H9 (cell line): ENCODE measurements around the gene CEP131. TPM values are rescaled to one million over a fixed set of nuclear protein-coding genes. Genes with fewer than 3 reads are reported as not detected.

Experiments
- DNase-seq: peaks from one replicate; pipeline ENCODE4 v3.0.0-alpha.2; 2017
- H2AFZ ChIP-seq: one replicate; pipeline ENCODE4 v1.6.1; 2013; ENCODE audit warnings: mild to moderate bottlenecking, low read length, control low read depth, moderate library complexity
- H2AK5ac ChIP-seq: 2 replicates; pipeline ENCODE4 v1.6.1; 2013; ENCODE audit warnings: low read length, control low read depth, mixed read lengths; ENCODE audit not compliant: insufficient read length
- H2BK120ac ChIP-seq: one replicate; pipeline ENCODE4 v1.6.1; 2013; ENCODE audit warnings: low read depth, mild to moderate bottlenecking, low read length, control low read depth, inconsistent platforms; ENCODE audit not compliant: poor library complexity, severe bottlenecking
- H2BK12ac ChIP-seq: 2 replicates; pipeline ENCODE4 v1.6.1; 2013; ENCODE audit warnings: low read length, control low read depth, mixed read lengths, low read depth; ENCODE audit not compliant: insufficient read length
- H2BK15ac ChIP-seq: 2 replicates; pipeline ENCODE4 v1.6.1; 2013; ENCODE audit warnings: low read depth, low read length, control low read depth
- H2BK20ac ChIP-seq: one replicate; pipeline ENCODE4 v1.6.1; 2013; ENCODE audit warnings: low read depth, mild to moderate bottlenecking, low read length, control low read depth, inconsistent platforms; ENCODE audit not compliant: poor library complexity, severe bottlenecking
- H2BK5ac ChIP-seq: 2 replicates; pipeline ENCODE4 v1.6.1; 2013; ENCODE audit warnings: low read length, control low read depth, mixed read lengths; ENCODE audit not compliant: insufficient read length
- H3K14ac ChIP-seq: 2 replicates; pipeline ENCODE4 v1.6.1; 2013; ENCODE audit warnings: low read length, control low read depth; ENCODE audit not compliant: insufficient read depth
- H3K18ac ChIP-seq: 2 replicates; pipeline ENCODE4 v1.6.1; 2013; ENCODE audit warnings: low read depth, mild to moderate bottlenecking, mixed read lengths, low read length, control low read depth; ENCODE audit not compliant: insufficient read length
- H3K23ac ChIP-seq: 2 replicates; pipeline ENCODE4 v1.6.1; 2013; ENCODE audit warnings: low read length, control low read depth, mixed read lengths, low read depth; ENCODE audit not compliant: insufficient read length
- H3K23me2 ChIP-seq: 2 replicates; pipeline ENCODE4 v1.6.1; 2013; ENCODE audit warnings: low read depth, mild to moderate bottlenecking, mixed read lengths, low read length, control low read depth; ENCODE audit not compliant: insufficient read length, poor library complexity, severe bottlenecking
- H3K27ac ChIP-seq: 2 replicates; pipeline ENCODE4 v1.5.1; 2013; ENCODE audit warnings: low read length, control low read depth, mixed read lengths, low read depth; ENCODE audit not compliant: insufficient read length
- H3K27me3 ChIP-seq: 2 replicates; pipeline ENCODE4 v1.6.1; 2013; ENCODE audit warnings: low read length, control low read depth, inconsistent platforms; ENCODE audit not compliant: insufficient read depth
- H3K4ac ChIP-seq: 2 replicates; pipeline ENCODE4 v1.6.1; 2013; ENCODE audit warnings: low read depth, mild to moderate bottlenecking, control low read depth, inconsistent platforms, low read length, moderate library complexity
- H3K4me1 ChIP-seq: 2 replicates; pipeline ENCODE4 v1.6.1; 2013; ENCODE audit warnings: low read length, control low read depth, inconsistent platforms; ENCODE audit not compliant: insufficient read depth
- H3K4me2 ChIP-seq: 2 replicates; pipeline ENCODE4 v1.6.1; 2013; ENCODE audit warnings: low read length, control low read depth, mixed read lengths; ENCODE audit not compliant: insufficient read length, insufficient read depth
- H3K56ac ChIP-seq: 2 replicates; pipeline ENCODE4 v1.6.1; 2013; ENCODE audit warnings: low read depth, mild to moderate bottlenecking, mixed read lengths, low read length, control low read depth; ENCODE audit not compliant: insufficient read length
- H3K79me1 ChIP-seq: 2 replicates; pipeline ENCODE4 v1.6.1; 2013; ENCODE audit warnings: low read depth, mild to moderate bottlenecking, moderate library complexity, low read length, control low read depth, inconsistent platforms; ENCODE audit not compliant: insufficient read depth, poor library complexity, severe bottlenecking
- H3K79me2 ChIP-seq: 2 replicates; pipeline ENCODE4 v1.6.1; 2013; ENCODE audit warnings: low read length, control low read depth, inconsistent platforms; ENCODE audit not compliant: insufficient read depth
- H3K9ac ChIP-seq: 2 replicates; pipeline ENCODE4 v1.6.1; 2013; ENCODE audit warnings: low read length, control low read depth, mixed read lengths; ENCODE audit not compliant: insufficient read length; ENCODE audit errors: extremely low read depth
- H3K9me3 ChIP-seq: one replicate; pipeline ENCODE4 v1.6.1; 2013; ENCODE audit warnings: low read depth, low read length, inconsistent platforms; ENCODE audit not compliant: control insufficient read depth
- H3T11ph ChIP-seq: one replicate; pipeline ENCODE4 v1.6.1; 2013; ENCODE audit warnings: mild to moderate bottlenecking, low read length, control low read depth, inconsistent platforms
- H4K20me1 ChIP-seq: one replicate; pipeline ENCODE4 v1.6.1; 2013; ENCODE audit not compliant: control insufficient read depth, insufficient read length, insufficient read depth
- H4K5ac ChIP-seq: 2 replicates; pipeline ENCODE4 v1.6.1; 2013; ENCODE audit warnings: low read depth, mild to moderate bottlenecking, mixed read lengths, low read length, control low read depth; ENCODE audit not compliant: insufficient read length
- H4K8ac ChIP-seq: replicated peaks from 2 replicates; pipeline ENCODE4 v1.6.1; 2013; ENCODE audit warnings: low read length, control low read depth, mixed read lengths, low read depth; ENCODE audit not compliant: insufficient read length
- H4K91ac ChIP-seq: 2 replicates; pipeline ENCODE4 v1.6.1; 2013; ENCODE audit warnings: low read depth, mild to moderate bottlenecking, moderate library complexity, mixed read lengths, low read length, control low read depth; ENCODE audit not compliant: insufficient read length
- H3K27ac Mint-ChIP-seq, 3 experiments: 2 replicates in 2 of 3; 3 replicates in 1 of 3; pipeline ENCODE4 v1.8.0; 2020 to 2021; ENCODE audit warnings: mixed read lengths in 3 of 3, mild to moderate bottlenecking in 1 of 3, moderate library complexity in 1 of 3
- H3K27me3 Mint-ChIP-seq: 2 replicates; pipeline ENCODE4 v1.8.0; 2021; ENCODE audit warnings: low read depth, mild to moderate bottlenecking, moderate library complexity, mixed read lengths
- H3K36me3 Mint-ChIP-seq, 3 experiments: 2 replicates in 2 of 3; 3 replicates in 1 of 3; pipeline ENCODE4 v1.8.0; 2020 to 2021; ENCODE audit warnings: low read depth in 3 of 3, mixed read lengths in 3 of 3; ENCODE audit not compliant: insufficient read depth in 1 of 3
- H3K4me1 Mint-ChIP-seq, 2 experiments: 2 replicates each; pipeline ENCODE4 v1.8.0; 2020; ENCODE audit warnings: mixed read lengths in 2 of 2
- H3K4me3 Mint-ChIP-seq, 2 experiments: 2 replicates in 1 of 2; 3 replicates in 1 of 2; pipeline ENCODE4 v1.8.0; 2020 to 2021; ENCODE audit warnings: mild to moderate bottlenecking in 2 of 2, mixed read lengths in 2 of 2, moderate library complexity in 1 of 2
- H3K9me3 Mint-ChIP-seq, 2 experiments: 2 replicates in 1 of 2; 3 replicates in 1 of 2; pipeline ENCODE4 v1.8.0; 2020; ENCODE audit warnings: mild to moderate bottlenecking in 2 of 2, mixed read lengths in 2 of 2, moderate library complexity in 1 of 2
- CTCF ChIP-seq: fragments of 200-600 bp; sonication (generic); conservative IDR thresholded peaks from 3 replicates; pipeline ENCODE4 v1.8.0; 2021; ENCODE audit warnings: antibody characterized with exemption, mild to moderate bottlenecking
- WGBS: extraction: QIAGEN DNeasy Blood & Tissue Kit; methylation state at CpG from one replicate; pipeline ENCODE4 v1.1.7; 2013; ENCODE audit warnings: missing lambda C conversion rate, low lambda C conversion rate, mixed read lengths; ENCODE audit not compliant: insufficient read length; ENCODE audit errors: extremely low coverage; 5-methylcytosine and 5-hydroxymethylcytosine counted together
- total RNA-seq: library from RNA; stranded (reverse); gene quantifications from 2 replicates; pipeline ENCODE4 v1.2.1, GENCODE V29; 2021

The CEP131 gene
- total RNA-seq, 1 experiment from 2014 or later = 16.3 TPM

GRCh38 chr17:81228834-81229665 lies 6.3 kb upstream of the CEP131 start:
- no peaks in the 10 kb centered on the region for H3K79me2 ChIP-seq
- no CpG with 5 or more reads among the region's 32 CpGs for WGBS
- DNase-seq = no peak

More at GRCh38 chr17:81228834-81229665, 6.3 kb upstream of the CEP131 start:
- Mint-ChIP-seq H3K27ac (no peak overlapping the region), H3K27me3 (peaks cover 12% of the 10 kb centered on the region), H3K4me1 (no peaks in the 10 kb centered on the region), H3K4me3 (no peak overlapping the region), H3K36me3 (peaks cover 8 to 18% (median 14%) of the 10 kb centered on the region in 3 experiments; a peak in 6 of 7 replicates), H3K9me3 (no peaks in the 10 kb centered on the region; a peak in 1 of 5 replicates)
- Histone ChIP-seq H2AK5ac (no peak overlapping the region), H2AFZ (no peak overlapping the region), H3K4me1 (no peaks in the 10 kb centered on the region), H2BK20ac (no peak overlapping the region), H3K56ac (no peak overlapping the region), H3K27ac (no peak overlapping the region), H3K18ac (no peak overlapping the region), H3T11ph (no peak overlapping the region), H2BK12ac (no peak overlapping the region), H4K20me1 (peaks cover 2% of the 10 kb centered on the region), H2BK5ac (no peak overlapping the region), H3K9me3 (no peaks in the 10 kb centered on the region), H3K79me1 (no peaks in the 10 kb centered on the region), H3K23me2 (no peaks in the 10 kb centered on the region), H4K8ac (no peak overlapping the region), H2BK15ac (no peak overlapping the region), H4K91ac (no peak overlapping the region), H3K23ac (no peak overlapping the region), H3K27me3 (no peaks in the 10 kb centered on the region), H3K14ac (no peak overlapping the region), H3K4ac (no peak overlapping the region), H3K4me2 (no peak overlapping the region), H2BK120ac (no peak overlapping the region), H3K9ac (no peak overlapping the region), H4K5ac (no peak overlapping the region)
- no peak for TF ChIP-seq CTCF
